Astrocyte of the hippocampus (primary cell): ENCODE measurements around the gene IGF2BP3.

Experiments
- DNase-seq: peaks from one replicate; pipeline ENCODE4 v3.0.0; 2011; ENCODE audit warnings: low read depth, low spot score

The IGF2BP3 gene

DNA sequence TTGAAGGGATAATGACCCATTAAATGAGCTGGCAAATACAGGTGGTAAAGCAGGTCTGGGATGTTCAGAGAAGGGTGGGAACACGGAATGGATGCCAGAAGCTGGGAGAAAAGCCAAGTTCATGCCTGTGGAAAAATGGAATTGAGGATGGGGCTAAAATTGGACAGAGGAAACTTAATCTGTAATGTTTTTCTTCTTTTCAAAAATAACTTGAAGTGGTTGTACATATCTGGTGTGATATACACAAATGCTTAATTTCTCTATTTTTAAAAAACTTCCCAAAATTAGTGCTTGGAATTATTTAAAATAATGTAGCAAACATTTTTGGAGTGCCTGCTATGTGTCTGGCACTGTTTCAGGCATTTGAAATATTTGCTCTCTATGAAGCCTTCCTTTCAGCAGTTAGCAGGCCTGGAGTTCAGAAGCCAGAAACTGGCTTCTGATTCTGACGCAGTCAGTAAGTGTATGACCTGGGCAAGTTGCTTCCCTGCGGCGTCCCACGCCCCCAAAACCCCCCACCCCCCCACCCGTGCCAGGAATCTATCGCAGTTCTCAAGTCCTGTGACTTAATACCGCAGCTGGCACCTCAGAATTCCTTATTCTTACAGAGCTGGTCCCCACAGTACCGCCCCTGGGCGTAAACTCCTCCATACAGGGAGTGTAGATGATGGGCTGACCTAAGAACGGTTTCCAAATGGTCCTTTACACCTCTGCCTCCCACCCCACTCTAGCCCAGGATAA lies 172.0 kb downstream of the IGF2BP3 start:
- peak; percentile 81 for DNase-seq

DNA sequence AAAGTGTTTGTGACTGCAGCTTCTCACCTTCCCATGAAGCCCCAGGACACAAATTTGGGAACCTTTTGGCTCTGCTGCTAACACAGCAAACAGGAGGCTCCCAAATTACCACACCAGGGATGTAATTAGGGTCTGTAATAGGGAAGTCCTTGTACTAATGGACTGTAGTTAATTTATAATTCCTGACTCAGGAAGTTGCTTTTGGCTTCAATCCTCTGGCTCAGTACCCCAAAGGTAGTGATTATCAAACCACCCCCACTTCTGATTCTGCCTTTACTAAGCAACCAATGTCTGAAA lies 174.9 kb downstream of the IGF2BP3 start:
- DNase-seq, result no peak

- DNase-seq, result no peak
Measured at GRCh38 chr7:23294549-23295400, 175.5 kb downstream of the IGF2BP3 start.

- DNase-seq, result no peak
Measured at GRCh38 chr7:23293500-23294073, 176.7 kb downstream of the IGF2BP3 start.

DNA sequence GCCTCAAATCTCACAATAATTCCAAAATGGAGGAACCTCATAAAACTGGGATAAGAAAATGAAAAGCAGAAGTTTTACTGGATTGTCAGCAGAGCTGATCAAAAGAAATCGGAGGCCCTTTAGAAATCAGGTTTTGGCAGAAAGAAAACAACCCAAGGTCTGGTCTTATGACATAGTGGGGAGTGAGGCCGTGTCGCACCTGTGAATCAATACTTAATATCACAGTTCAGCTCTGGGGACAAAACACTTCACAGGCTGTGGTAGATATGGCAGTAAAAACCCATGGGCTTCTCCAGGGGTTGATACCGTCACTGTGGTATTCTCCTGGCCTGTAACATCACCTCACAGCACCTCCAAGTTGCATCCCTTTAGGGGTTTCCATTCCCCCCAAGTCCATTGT lies 177.7 kb downstream of the IGF2BP3 start:
- DNase-seq, result no peak

GRCh38 chr7:23291957-23292560 lies 178.2 kb downstream of the IGF2BP3 start:
- DNase-seq, result peak; percentile 47

DNA sequence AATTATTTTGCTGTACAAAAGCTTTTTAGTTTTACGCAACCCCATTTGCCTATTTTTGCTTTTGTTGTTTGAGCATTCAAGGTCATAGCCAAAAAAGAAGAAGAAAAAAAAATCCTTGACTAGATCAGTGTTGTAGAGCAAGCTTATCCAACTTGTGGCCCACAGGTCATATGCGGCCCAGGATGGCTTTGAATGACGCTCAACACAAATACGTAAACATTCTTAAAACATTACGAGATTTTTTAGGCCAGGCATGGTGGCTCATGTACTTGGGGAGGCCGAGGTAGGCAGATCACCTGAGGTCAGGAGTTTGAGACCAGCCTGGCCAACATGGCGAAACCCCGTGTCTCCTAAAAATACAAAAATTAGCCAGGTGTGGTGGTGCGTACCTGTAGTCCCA lies 179.3 kb downstream of the IGF2BP3 start:
- no peak for DNase-seq

GRCh38 chr7:23287612-23288011 lies 182.7 kb downstream of the IGF2BP3 start:
- DNase-seq, result no peak

DNA sequence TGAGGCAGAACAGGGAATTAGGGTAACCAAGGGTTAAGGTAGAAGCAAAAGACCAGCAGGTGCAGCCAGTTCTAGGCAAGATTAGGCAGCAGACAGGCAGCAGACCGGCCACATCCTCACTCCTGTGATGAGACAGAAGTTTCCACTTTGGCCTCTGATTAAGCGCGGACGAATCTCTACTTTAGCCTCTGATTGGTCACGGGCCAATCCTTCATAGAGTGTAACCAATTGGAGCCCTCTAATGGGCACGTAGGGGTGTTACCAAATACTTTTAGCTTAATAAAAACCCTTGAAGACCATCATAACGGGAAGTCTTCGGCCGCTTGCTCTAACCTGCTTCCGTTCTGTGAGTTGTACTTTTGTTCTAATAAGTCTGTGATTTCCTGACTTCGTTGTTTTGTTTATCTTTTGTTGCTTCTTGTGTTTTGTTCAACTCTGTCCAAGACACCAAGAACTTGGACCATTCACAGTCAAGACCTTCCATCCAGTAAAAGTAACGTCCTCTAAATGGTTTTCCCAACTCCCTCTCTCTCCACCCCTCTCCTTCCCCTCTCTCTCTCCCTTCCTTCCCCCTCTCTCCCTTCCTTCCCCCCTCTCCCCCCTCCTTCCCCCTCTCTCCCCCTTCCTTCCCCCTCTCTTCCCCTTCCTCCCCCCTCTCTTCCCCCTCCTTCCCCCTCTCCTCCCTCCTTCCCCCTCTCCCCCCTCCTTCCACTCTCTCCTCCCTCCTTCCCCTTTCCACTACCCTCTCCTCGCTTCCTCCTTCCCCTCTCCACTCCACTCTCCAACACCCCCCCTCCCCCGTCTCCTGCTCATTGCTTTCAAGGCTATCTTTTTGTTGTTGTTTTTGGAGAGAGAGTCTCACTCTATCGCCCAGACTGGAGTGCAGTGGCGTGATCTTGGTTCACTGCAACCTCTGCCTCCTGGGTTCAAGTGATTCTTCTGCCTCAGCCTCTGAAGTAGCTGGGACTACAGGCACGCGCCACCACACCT lies 184.3 kb downstream of the IGF2BP3 start:
- no peak for DNase-seq

DNA sequence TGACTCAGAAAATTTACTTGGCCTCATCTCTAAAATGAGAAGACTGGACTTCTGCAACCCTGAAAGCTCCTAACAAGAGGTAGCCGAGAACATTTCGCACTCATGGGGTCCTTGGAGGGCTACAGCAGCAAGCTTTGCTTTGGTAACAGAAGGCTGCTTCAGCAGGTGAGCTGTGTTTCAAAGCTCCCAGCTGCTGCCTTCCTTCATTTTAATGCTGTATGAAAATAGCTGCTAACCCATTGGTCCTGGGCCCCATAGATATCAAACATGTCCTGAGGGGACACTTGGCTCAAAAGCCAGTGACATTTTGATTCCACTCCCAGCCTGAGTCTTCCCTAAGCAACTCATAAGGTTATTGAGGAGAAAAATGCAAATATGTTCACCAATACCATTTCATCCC lies 185.4 kb downstream of the IGF2BP3 start:
- no peak for DNase-seq

GRCh38 chr7:23283086-23283485 lies 187.2 kb downstream of the IGF2BP3 start:
- DNase-seq, result no peak

- no peak for DNase-seq
Measured at GRCh38 chr7:23279819-23280525, 190.3 kb downstream of the IGF2BP3 start.

DNA sequence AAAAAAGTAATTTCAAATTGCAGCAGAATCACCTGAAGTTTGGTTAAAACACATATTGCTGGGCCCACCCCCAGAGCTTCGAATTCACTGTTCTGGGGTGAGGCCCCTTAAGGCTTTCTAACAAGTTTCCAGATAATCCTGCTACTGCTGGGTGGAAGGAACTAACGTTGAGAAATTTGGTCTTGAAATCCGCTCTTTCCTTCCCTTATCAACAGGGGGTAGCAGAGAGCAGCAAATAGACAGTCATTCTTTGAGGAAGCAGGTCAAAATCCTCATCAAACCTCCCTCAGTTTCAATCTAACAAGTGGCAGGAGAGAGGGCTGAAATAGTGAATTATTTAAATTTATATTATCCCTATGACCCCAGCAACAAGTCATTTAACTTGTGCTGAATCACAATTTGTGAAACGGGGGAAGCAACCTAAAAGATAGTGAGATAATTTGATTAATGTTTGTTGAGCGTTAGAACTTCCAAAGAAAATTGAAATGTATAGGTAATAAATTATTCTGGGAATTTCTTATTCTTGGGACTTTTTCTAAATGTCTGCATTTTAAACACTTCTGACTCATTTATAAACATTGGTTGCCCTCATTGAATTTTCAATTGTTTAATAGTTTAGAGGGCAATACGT lies 192.8 kb downstream of the IGF2BP3 start:
- DNase-seq, result peak; percentile 87

GRCh38 chr7:23276947-23277346 lies 193.3 kb downstream of the IGF2BP3 start:
- DNase-seq, result no peak

- DNase-seq, result no peak
Measured at GRCh38 chr7:23276376-23276775, 193.9 kb downstream of the IGF2BP3 start.

GRCh38 chr7:23275912-23276311 lies 194.4 kb downstream of the IGF2BP3 start:
- DNase-seq, result no peak

DNA sequence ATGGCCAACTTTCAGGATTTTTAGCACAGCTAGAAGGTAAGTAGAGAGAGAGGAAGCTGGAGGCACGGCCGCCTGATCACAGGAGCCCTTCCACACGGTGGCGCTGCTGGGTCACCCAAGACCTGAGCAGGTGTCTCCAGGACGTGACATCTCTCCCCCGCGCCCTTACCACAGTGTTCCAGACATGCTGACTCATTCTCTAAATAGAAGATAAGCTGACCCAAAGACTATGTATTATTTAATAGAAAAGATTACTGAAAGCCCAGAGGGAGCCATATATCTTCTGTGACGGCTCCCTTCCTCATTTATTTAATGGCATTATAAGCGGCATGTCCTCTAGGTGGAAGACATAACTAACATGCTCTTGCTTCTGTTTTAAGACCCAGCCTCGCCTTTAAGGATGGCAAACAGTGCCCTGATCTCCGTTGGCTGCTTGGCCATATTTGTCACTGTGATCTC lies 197.1 kb downstream of the IGF2BP3 start:
- peak; percentile 94 for DNase-seq

DNA sequence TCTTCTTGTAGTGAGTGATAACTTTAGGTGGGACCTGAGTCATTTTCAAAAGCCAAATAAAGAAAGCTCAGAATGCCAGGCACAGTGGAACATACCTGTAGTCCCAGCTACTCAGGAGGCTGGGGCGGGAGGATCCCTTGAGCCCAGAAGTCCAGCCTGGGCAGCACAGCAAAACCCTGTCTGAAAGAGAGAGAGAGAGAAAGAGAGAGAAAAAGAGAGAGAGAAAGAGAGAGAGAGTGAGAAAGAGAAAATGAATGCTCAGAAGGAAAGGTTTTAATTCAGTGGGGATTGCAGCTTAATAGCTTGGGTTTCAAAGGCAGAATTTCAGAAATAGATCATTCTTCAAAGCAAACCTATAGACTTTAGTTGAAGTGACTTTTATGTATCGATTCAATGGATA lies 198.0 kb downstream of the IGF2BP3 start:
- DNase-seq, result no peak

- DNase-seq, result no peak
Measured at GRCh38 chr7:23268746-23269145, 201.5 kb downstream of the IGF2BP3 start.

- DNase-seq, result no peak
Measured at GRCh38 chr7:23268167-23268566, 202.1 kb downstream of the IGF2BP3 start.
